Endodermal cell (in vitro differentiated cells): ENCODE data around the gene PIF1. TPM values are rescaled to one million over a fixed set of nuclear protein-coding genes. Genes with fewer than 3 reads are reported as not detected.
A peak's percentile ranks its signal among the peaks of the same experiment; 100 is the strongest.

Experiments
- DNase-seq: peaks from one replicate; pipeline ENCODE4 v3.0.0-alpha.2; 2017
- H3K27ac ChIP-seq: 2 replicates; pipeline ENCODE4 v1.5.1; 2013; ENCODE audit warnings: mild to moderate bottlenecking, low read depth, low read length, moderate library complexity
- H3K27me3 ChIP-seq: 2 replicates; pipeline ENCODE4 v1.6.1; 2013; ENCODE audit warnings: mild to moderate bottlenecking, low read length, moderate library complexity; ENCODE audit not compliant: insufficient read depth, control insufficient read depth, poor library complexity, severe bottlenecking
- H3K36me3 ChIP-seq: 2 replicates; pipeline ENCODE4 v1.7.0; 2013; ENCODE audit warnings: mild to moderate bottlenecking, low read length, moderate library complexity; ENCODE audit not compliant: control insufficient read depth, insufficient read depth
- H3K4me1 ChIP-seq: one replicate; pipeline ENCODE4 v1.7.0; 2013; ENCODE audit warnings: low read length; ENCODE audit not compliant: control insufficient read depth, insufficient read depth
- H3K4me3 ChIP-seq: 2 replicates; pipeline ENCODE4 v1.5.1; 2013; ENCODE audit warnings: mild to moderate bottlenecking, low read length, moderate library complexity
- H3K9ac ChIP-seq: 2 replicates; pipeline ENCODE4 v1.6.1; 2013; ENCODE audit warnings: mild to moderate bottlenecking, low read length, moderate library complexity; ENCODE audit not compliant: poor library complexity, severe bottlenecking; ENCODE audit errors: extremely low read depth
- H3K9me3 ChIP-seq: 2 replicates; pipeline ENCODE4 v1.6.1; 2013; ENCODE audit warnings: mild to moderate bottlenecking, low read length, moderate library complexity; ENCODE audit not compliant: control insufficient read depth
- H3K27ac Mint-ChIP-seq: 2 replicates; pipeline ENCODE4 v1.8.0; 2020; ENCODE audit warnings: mixed read lengths
- H3K27me3 Mint-ChIP-seq: 2 replicates; pipeline ENCODE4 v1.8.0; 2021; ENCODE audit warnings: mild to moderate bottlenecking, mixed read lengths; ENCODE audit not compliant: insufficient read depth
- H3K36me3 Mint-ChIP-seq: 2 replicates; pipeline ENCODE4 v1.8.0; 2020; ENCODE audit warnings: low read depth, mixed read lengths
- H3K4me1 Mint-ChIP-seq: 2 replicates; pipeline ENCODE4 v1.8.0; 2020; ENCODE audit warnings: mixed read lengths
- H3K4me3 Mint-ChIP-seq: 2 replicates; pipeline ENCODE4 v1.8.0; 2020; ENCODE audit warnings: mild to moderate bottlenecking, moderate library complexity, mixed read lengths
- H3K9me3 Mint-ChIP-seq: 2 replicates; pipeline ENCODE4 v1.8.0; 2020; ENCODE audit warnings: mild to moderate bottlenecking, mixed read lengths
- WGBS, 2 experiments: methylation state at CpG; one replicate each; pipeline versions ENCODE4 v1.1.5 to v1.1.7; 2013; ENCODE audit warnings: missing lambda C conversion rate in 2 of 2, mixed read lengths in 1 of 2; ENCODE audit not compliant: insufficient coverage in 1 of 2, insufficient read length in 1 of 2; 5-methylcytosine and 5-hydroxymethylcytosine counted together
- total RNA-seq, 2 donors: library from RNA; stranded (reverse); fragmentation: NEBNext Ultra II Directional in 1 of 2; extraction: Animal tissue kit (Norgen Biotek cat#: 25700) in 1 of 2; gene quantifications; 2 replicates in 1 of 2; 3 replicates in 1 of 2; pipeline ENCODE4 v1.2.1, GENCODE V29; 2021
- TF ChIP-seq, protein P1 (sequence below): fragments of 200-600 bp; sonication (generic); conservative IDR thresholded peaks from 2 replicates; pipeline ENCODE4 v1.5.0; 2021; ENCODE audit warnings: antibody characterized with exemption, mild to moderate bottlenecking

PIF1 gene
- total RNA-seq, 2 donors from 2014 or later = 60.7 to 64.6 TPM

GRCh38 chr15:64813075-64813474 lies 12.4 kb downstream of the PIF1 start:
- Histone ChIP-seq H3K9me3 (no peaks in the 10 kb centered on the region), H3K9ac (no peak overlapping the region), H3K4me3 (no peak overlapping the region), H3K36me3 (peaks cover 6% of the 10 kb centered on the region), H3K27ac (no peak overlapping the region), H3K27me3 (no peaks in the 10 kb centered on the region), H3K4me1 (peaks cover 16% of the 10 kb centered on the region)
- 84 to 89% methylated on average over 3 to 6 of the region's 6 CpGs for WGBS, 2 experiments
- TF ChIP-seq, protein P1, sequence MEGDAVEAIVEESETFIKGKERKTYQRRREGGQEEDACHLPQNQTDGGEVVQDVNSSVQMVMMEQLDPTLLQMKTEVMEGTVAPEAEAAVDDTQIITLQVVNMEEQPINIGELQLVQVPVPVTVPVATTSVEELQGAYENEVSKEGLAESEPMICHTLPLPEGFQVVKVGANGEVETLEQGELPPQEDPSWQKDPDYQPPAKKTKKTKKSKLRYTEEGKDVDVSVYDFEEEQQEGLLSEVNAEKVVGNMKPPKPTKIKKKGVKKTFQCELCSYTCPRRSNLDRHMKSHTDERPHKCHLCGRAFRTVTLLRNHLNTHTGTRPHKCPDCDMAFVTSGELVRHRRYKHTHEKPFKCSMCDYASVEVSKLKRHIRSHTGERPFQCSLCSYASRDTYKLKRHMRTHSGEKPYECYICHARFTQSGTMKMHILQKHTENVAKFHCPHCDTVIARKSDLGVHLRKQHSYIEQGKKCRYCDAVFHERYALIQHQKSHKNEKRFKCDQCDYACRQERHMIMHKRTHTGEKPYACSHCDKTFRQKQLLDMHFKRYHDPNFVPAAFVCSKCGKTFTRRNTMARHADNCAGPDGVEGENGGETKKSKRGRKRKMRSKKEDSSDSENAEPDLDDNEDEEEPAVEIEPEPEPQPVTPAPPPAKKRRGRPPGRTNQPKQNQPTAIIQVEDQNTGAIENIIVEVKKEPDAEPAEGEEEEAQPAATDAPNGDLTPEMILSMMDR = no peak
- no peak overlapping the region for H3K4me3 Mint-ChIP-seq
- H3K36me3 Mint-ChIP-seq = peaks cover 10% of the 10 kb centered on the region
- DNase-seq = no peak
- peak overlapping the region; percentile 78 for H3K27ac Mint-ChIP-seq
- H3K4me1 Mint-ChIP-seq = peaks cover 43% of the 10 kb centered on the region
- no peaks in the 10 kb centered on the region for H3K9me3 Mint-ChIP-seq
- H3K27me3 Mint-ChIP-seq = no peaks in the 10 kb centered on the region

GRCh38 chr15:64810497-64811326 lies 14.7 kb downstream of the PIF1 start:
- Mint-ChIP-seq H3K9me3 (no peaks in the 10 kb centered on the region), H3K4me3 (peak overlapping the region; percentile 52), H3K4me1 (peaks cover 56% of the 10 kb centered on the region), H3K27ac (peak overlapping the region; percentile 98), H3K36me3 (no peaks in the 10 kb centered on the region), H3K27me3 (no peaks in the 10 kb centered on the region)
- Histone ChIP-seq H3K27me3 (no peaks in the 10 kb centered on the region), H3K36me3 (no peaks in the 10 kb centered on the region), H3K4me1 (peaks cover 19% of the 10 kb centered on the region), H3K4me3 (peak overlapping the region; percentile 71), H3K9ac (peak overlapping the region; percentile 54), H3K9me3 (no peaks in the 10 kb centered on the region), H3K27ac (peak overlapping the region; percentile 3)
- TF ChIP-seq, protein P1 = no peak
- DNase-seq = peak; percentile 91
- WGBS, 2 experiments = 1% methylated on average over 6 of the region's 6 CpGs; no CpG with 5 or more reads in 1 of the 2 experiments

- Histone ChIP-seq H3K27ac (peak overlapping the region; percentile 3), H3K9ac (peak overlapping the region; percentile 54), H3K27me3 (no peaks in the 10 kb centered on the region), H3K4me3 (peak overlapping the region; percentile 71), H3K9me3 (no peaks in the 10 kb centered on the region), H3K4me1 (peaks cover 19% of the 10 kb centered on the region), H3K36me3 (no peaks in the 10 kb centered on the region)
- no peaks in the 10 kb centered on the region for H3K36me3 Mint-ChIP-seq
- H3K27me3 Mint-ChIP-seq = no peaks in the 10 kb centered on the region
- peak; percentile 96 for DNase-seq
- TF ChIP-seq, protein P1 = peak; percentile 96
- no peaks in the 10 kb centered on the region for H3K9me3 Mint-ChIP-seq
- peak overlapping the region; percentile 52 for H3K4me3 Mint-ChIP-seq
- WGBS, 2 experiments = 10 to 17% methylated on average over 11 to 14 of the region's 14 CpGs
- peak overlapping the region; percentile 98 for H3K27ac Mint-ChIP-seq
- H3K4me1 Mint-ChIP-seq = peaks cover 56% of the 10 kb centered on the region
Observed at GRCh38 chr15:64809649-64810496, 15.6 kb downstream of the PIF1 start.
